Endothelial cell of umbilical vein (primary cell): ENCODE results near the gene STK32A. TPM values are rescaled to one million over a fixed set of nuclear protein-coding genes. Genes with fewer than 3 reads are reported as not detected.

Experiments used
- BruUV-seq: library from RNA; stranded (reverse); fragments of 400-500 nt; replicated peaks from 2 replicates; lab custom pipeline; 2021; lab: Mats Ljungman, UMichigan
- CTCF ChIA-PET: fragments of 300-600, 350-600 bp; sonication (Branson Sonifier 250); formaldehyde crosslinking; loops from one replicate; lab custom pipeline; 2021; ENCODE audit warnings: antibody characterized with exemption, inconsistent platforms; lab: Charles Lee
- POLR2A ChIA-PET: fragments of 300-600, 350-600 bp; sonication (Branson Sonifier 250); formaldehyde crosslinking; loops from one replicate; lab custom pipeline; 2021; ENCODE audit warnings: antibody characterized with exemption, inconsistent platforms; lab: Charles Lee
- DNase-seq: peaks from one replicate; pipeline ENCODE4 v3.0.0-alpha.2; 2011; ENCODE audit warnings: low read depth, low spot score
- FAIRE-seq: peaks from 2 replicates; lab custom pipeline; 2011; peaks lifted over from hg19 to GRCh38; lab: Jason Lieb, UNC
- H2AFZ ChIP-seq: 2 replicates; pipeline ENCODE4 v1.6.0; 2012; ENCODE audit warnings: low read depth, low read length, control low read depth, inconsistent platforms
- H3K27ac ChIP-seq: 2 replicates; pipeline ENCODE4 v1.5.1; 2011; ENCODE audit warnings: low read depth, mild to moderate bottlenecking, control low read depth, low read length, moderate library complexity; ENCODE audit not compliant: insufficient read depth
- H3K27me3 ChIP-seq, 2 experiments: 2 replicates each; pipeline versions ENCODE4 v1.6.0 to v1.6.1; 2011; ENCODE audit warnings: low read length in 2 of 2, mixed read lengths in 1 of 2; ENCODE audit not compliant: control insufficient read depth in 2 of 2, insufficient read depth in 2 of 2
- H3K36me3 ChIP-seq, 2 experiments: 2 replicates in 1 of 2; 3 replicates in 1 of 2; pipeline ENCODE4 v1.5.1; 2011; ENCODE audit warnings: low read length in 2 of 2, mild to moderate bottlenecking in 1 of 2, moderate library complexity in 1 of 2; ENCODE audit not compliant: control insufficient read depth in 2 of 2, insufficient read depth in 2 of 2; ENCODE audit errors: extremely low read depth in 1 of 2
- H3K4me1 ChIP-seq: 3 replicates; pipeline ENCODE4 v1.5.1; 2011; ENCODE audit warnings: mild to moderate bottlenecking, low read length; ENCODE audit not compliant: control insufficient read depth, insufficient read depth; ENCODE audit errors: extremely low read depth
- H3K4me2 ChIP-seq: 2 replicates; pipeline ENCODE4 v1.6.1; 2011; ENCODE audit warnings: low read length, control low read depth, mixed read lengths; ENCODE audit not compliant: insufficient read depth
- H3K4me3 ChIP-seq, 3 experiments: fragments of 200-600 bp in 1 of 3; sonication (generic), shearing (Covaris generic) in 1 of 3; replicated peaks in 1 of 3; 2 replicates each; pipeline ENCODE4 v1.5.1; 2011 to 2016; ENCODE audit warnings: control low read depth in 3 of 3, low read length in 3 of 3, mild to moderate bottlenecking in 2 of 3, inconsistent platforms in 1 of 3, low read depth in 1 of 3, moderate library complexity in 1 of 3; ENCODE audit not compliant: insufficient read depth in 1 of 3
- H3K79me2 ChIP-seq: 2 replicates; pipeline ENCODE4 v1.6.0; 2012; ENCODE audit warnings: low read length, inconsistent platforms; ENCODE audit not compliant: control insufficient read depth, insufficient read depth
- H3K9ac ChIP-seq: replicated peaks from 2 replicates; pipeline ENCODE3; 2011; ENCODE audit warnings: low read length, control low read depth; ENCODE audit not compliant: insufficient read depth; ENCODE audit errors: extremely low read depth
- H3K9me1 ChIP-seq: replicated peaks from 3 replicates; pipeline ENCODE4 v1.6.0; 2011; ENCODE audit warnings: mild to moderate bottlenecking, low read length; ENCODE audit not compliant: control insufficient read depth, insufficient read depth; ENCODE audit errors: extremely low read depth
- H3K9me3 ChIP-seq: replicated peaks from 2 replicates; pipeline ENCODE4 v1.5.1; 2012; ENCODE audit warnings: low read length, inconsistent platforms; ENCODE audit not compliant: control insufficient read depth, insufficient read depth
- H4K20me1 ChIP-seq: replicated peaks from 2 replicates; pipeline ENCODE3; 2011; ENCODE audit warnings: mild to moderate bottlenecking, low read length; ENCODE audit not compliant: control insufficient read depth, insufficient read depth; ENCODE audit errors: extremely low read depth
- EZH2 ChIP-seq: IDR thresholded peaks from 2 replicates; pipeline ENCODE4 v1.6.1; 2012; ENCODE audit warnings: borderline replicate concordance, low read depth, mild to moderate bottlenecking, moderate library complexity, low read length, inconsistent platforms; ENCODE audit not compliant: severe bottlenecking
- FOS ChIP-seq: IDR thresholded peaks from 2 replicates; pipeline ENCODE4 v1.6.1; 2011; ENCODE audit warnings: mild to moderate bottlenecking, low read length, moderate library complexity, borderline replicate concordance; ENCODE audit not compliant: insufficient read depth
- GATA2 ChIP-seq: IDR thresholded peaks from 2 replicates; pipeline ENCODE4 v1.7.0; 2011; ENCODE audit warnings: low read depth, mild to moderate bottlenecking, moderate library complexity, mixed read lengths, low read length; ENCODE audit not compliant: insufficient read length, insufficient read depth
- JUN ChIP-seq: IDR thresholded peaks from 2 replicates; pipeline ENCODE4 v1.6.1; 2011; ENCODE audit warnings: borderline replicate concordance, low read depth; ENCODE audit not compliant: insufficient read length, insufficient read depth
- MAX ChIP-seq: IDR thresholded peaks from 2 replicates; pipeline ENCODE4 v1.6.1; 2011; ENCODE audit not compliant: insufficient read depth, insufficient read length
- MYC ChIP-seq: IDR thresholded peaks from one replicate; pipeline ENCODE4 v1.6.1; 2011; ENCODE audit warnings: mild to moderate bottlenecking, low read depth, low read length
- POLR2A ChIP-seq: IDR thresholded peaks from 2 replicates; pipeline ENCODE4 v1.6.1; 2012; ENCODE audit warnings: low read depth, mild to moderate bottlenecking, control low read depth, low read length
- POLR2AphosphoS5 ChIP-seq: IDR thresholded peaks from 2 replicates; pipeline ENCODE4 v1.6.1; 2012; ENCODE audit warnings: low read depth, mild to moderate bottlenecking, control low read depth, low read length, moderate library complexity; ENCODE audit not compliant: insufficient read depth
- dilution Hi-C: fragments of 300-500 bp; cut with MboI; formaldehyde crosslinking; loops from one replicate; pipeline ENCODE4 v1.15.0; 2019; ENCODE audit warnings: low sequenced_read_pairs; ENCODE audit not compliant: extremely low pct_ligation_motif_present
- intact Hi-C: fragments of 100-400 bp; cut with micrococcal nuclease; formaldehyde crosslinking; loops from one replicate; pipeline ENCODE4 v1.10.0; 2022
- polyA plus RNA-seq, 4 experiments: library from polyadenylated mRNA; depleted of rRNA in 3 of 4; stranded (reverse) in 3 of 4; unstranded in 1 of 4; fragments of >200 nt; gene quantifications; 2 replicates each; pipeline versions ENCODE4 v1.2.1 to v1.2.3, GENCODE V29; 2011 to 2012; ENCODE audit warnings: missing spikeins in 1 of 4
- total RNA-seq: library from RNA; stranded (reverse); gene quantifications from 2 replicates; pipeline ENCODE4 v1.2.3, GENCODE V29; 2021
- TF ChIP-seq, protein P1 (sequence below), 2 donors: IDR thresholded peaks; 1 replicate in 1 of 2; 2 replicates in 1 of 2; pipeline ENCODE4 v1.5.1; 2011; ENCODE audit warnings: low read length in 2 of 2, mild to moderate bottlenecking in 2 of 2, moderate library complexity in 2 of 2, control low read depth in 1 of 2, inconsistent platforms in 1 of 2, low read depth in 1 of 2; ENCODE audit not compliant: insufficient read depth in 1 of 2; ENCODE audit errors: extremely low read depth in 1 of 2

STK32A gene
- total and polyA plus RNA-seq, 2 donors (not counting 3 experiments of a cell fraction or from before 2014, with no cell fraction given) = not detected

GRCh38 chr5:147346006-147346561 is 111.3 kb downstream of the STK32A start:
- BruUV-seq = no TSS peak
- no peaks in the 10 kb centered on the region for H3K4me1 ChIP-seq
- H3K4me2 ChIP-seq = no peak overlapping the region
- H3K4me3 ChIP-seq = no peak overlapping the region
- intact Hi-C loops = no loop called here
- no peak for TF ChIP-seq GATA2
- no peak for TF ChIP-seq EZH2
- TF ChIP-seq FOS = no peak
- TF ChIP-seq, protein P1, sequence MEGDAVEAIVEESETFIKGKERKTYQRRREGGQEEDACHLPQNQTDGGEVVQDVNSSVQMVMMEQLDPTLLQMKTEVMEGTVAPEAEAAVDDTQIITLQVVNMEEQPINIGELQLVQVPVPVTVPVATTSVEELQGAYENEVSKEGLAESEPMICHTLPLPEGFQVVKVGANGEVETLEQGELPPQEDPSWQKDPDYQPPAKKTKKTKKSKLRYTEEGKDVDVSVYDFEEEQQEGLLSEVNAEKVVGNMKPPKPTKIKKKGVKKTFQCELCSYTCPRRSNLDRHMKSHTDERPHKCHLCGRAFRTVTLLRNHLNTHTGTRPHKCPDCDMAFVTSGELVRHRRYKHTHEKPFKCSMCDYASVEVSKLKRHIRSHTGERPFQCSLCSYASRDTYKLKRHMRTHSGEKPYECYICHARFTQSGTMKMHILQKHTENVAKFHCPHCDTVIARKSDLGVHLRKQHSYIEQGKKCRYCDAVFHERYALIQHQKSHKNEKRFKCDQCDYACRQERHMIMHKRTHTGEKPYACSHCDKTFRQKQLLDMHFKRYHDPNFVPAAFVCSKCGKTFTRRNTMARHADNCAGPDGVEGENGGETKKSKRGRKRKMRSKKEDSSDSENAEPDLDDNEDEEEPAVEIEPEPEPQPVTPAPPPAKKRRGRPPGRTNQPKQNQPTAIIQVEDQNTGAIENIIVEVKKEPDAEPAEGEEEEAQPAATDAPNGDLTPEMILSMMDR (IDR thresholded peaks at IDR 0.05; ENCODE audit: extremely low read depth in 1 of 2, insufficient read depth in 1 of 2, low read depth in 1 of 2, low read length in 2 of 2) = no peak
- TF ChIP-seq JUN = no peak
- TF ChIP-seq MAX = no peak
- no peak for TF ChIP-seq MYC
- no peak for TF ChIP-seq POLR2A
- TF ChIP-seq POLR2AphosphoS5 = no peak
- DNase-seq = no peak
- no peak overlapping the region for H2AFZ ChIP-seq
- no peaks in the 10 kb centered on the region for H4K20me1 ChIP-seq
- H3K79me2 ChIP-seq = no peaks in the 10 kb centered on the region
- peaks cover 6 to 7% of the 10 kb centered on the region in 2 experiments for H3K27me3 ChIP-seq
- no peaks in the 10 kb centered on the region for H3K9me1 ChIP-seq
- no peak overlapping the region for H3K9ac ChIP-seq
- H3K36me3 ChIP-seq = no peaks in the 10 kb centered on the region
- no peaks in the 10 kb centered on the region for H3K9me3 ChIP-seq
- FAIRE-seq = no peak
- CTCF ChIA-PET = interaction anchor here (0.5 to 1.2 kb wide), 10 partner anchors 11 to 157 kb away, joined by 3 to 6 read pairs (median 3); no protein-coding TSS in a partner anchor
- POLR2A ChIA-PET = no interaction called here
- H3K27ac ChIP-seq = no peak overlapping the region
- dilution Hi-C loops = no loop called here
